GM12878 (cell line): ENCODE data around the gene USP51. TPM values are rescaled to one million over a fixed set of nuclear protein-coding genes. Genes with fewer than 3 reads are reported as not detected.

ENCODE experiments used
- ATAC-seq: fragments of 200-7000 bp; cut with Tn5 transposase; 3 replicates; pipeline ENCODE4 v1.9.1; 2020; ENCODE audit warnings: mild to moderate bottlenecking, moderate library complexity
- BruUV-seq: library from RNA; stranded (reverse); fragments of 400-500 nt; replicated peaks from 2 replicates; lab custom pipeline; 2021; lab: Mats Ljungman, UMichigan
- CTCF ChIA-PET: fragments of 300-600 bp; sonication (Branson Sonifier 250); formaldehyde crosslinking; extraction: SDS; loops from one replicate; lab custom pipeline; 2021; ENCODE audit warnings: inconsistent platforms; lab: Yijun Ruan, JAX
- POLR2A ChIA-PET: fragments of 350-600 bp; formaldehyde crosslinking; extraction: SDS; loops from one replicate; lab custom pipeline; 2021; ENCODE audit warnings: inconsistent platforms; lab: Charles Lee
- RAD21 ChIA-PET: fragments of 300-600 bp; sonication (Branson Sonifier 250); formaldehyde crosslinking; loops from one replicate; lab custom pipeline; 2023; ENCODE audit warnings: antibody characterized with exemption; ENCODE audit not compliant: unreplicated experiment; lab: Charles Lee
- SMC1A ChIA-PET: fragments of 300-600 bp; sonication (Branson Sonifier 250); formaldehyde crosslinking; loops from one replicate; lab custom pipeline; 2023; ENCODE audit not compliant: unreplicated experiment, uncharacterized antibody; lab: Charles Lee
- DNase-seq: peaks from one replicate; pipeline ENCODE4 v3.0.0-alpha.2; 2011; ENCODE audit warnings: low read depth, low spot score
- FAIRE-seq: peaks from 3 replicates; lab custom pipeline; 2011; peaks lifted over from hg19 to GRCh38; lab: Jason Lieb, UNC
- H2AFZ ChIP-seq: 2 replicates; pipeline ENCODE4 v1.6.0; 2011; ENCODE audit warnings: low read depth, low read length, control low read depth; ENCODE audit not compliant: control insufficient read depth
- H3K27ac ChIP-seq: 2 replicates; pipeline ENCODE4 v1.5.1; 2011; ENCODE audit warnings: control low read depth; ENCODE audit not compliant: control insufficient read depth, insufficient read depth
- H3K27me3 ChIP-seq, 2 experiments: replicated peaks in 1 of 2; 2 replicates each; pipeline versions ENCODE4 v1.6.0 to v1.6.1; 2011; ENCODE audit warnings: low read length in 1 of 2; ENCODE audit not compliant: control insufficient read depth in 2 of 2, insufficient read depth in 2 of 2
- H3K36me3 ChIP-seq, 2 experiments: 2 replicates each; pipeline ENCODE4 v1.5.1; 2011; ENCODE audit warnings: low read length in 1 of 2; ENCODE audit not compliant: control insufficient read depth in 2 of 2, insufficient read depth in 2 of 2
- H3K4me1 ChIP-seq: 2 replicates; pipeline ENCODE4 v1.6.1; 2011; ENCODE audit warnings: mild to moderate bottlenecking, low read length, moderate library complexity, mixed read lengths; ENCODE audit not compliant: control insufficient read depth, insufficient read depth
- H3K4me2 ChIP-seq: 2 replicates; pipeline ENCODE4 v1.6.0; 2011; ENCODE audit warnings: control low read depth; ENCODE audit not compliant: control insufficient read depth, insufficient read depth
- H3K4me3 ChIP-seq: fragments of 200-600 bp; sonication (generic); 2 replicates; pipeline ENCODE4 v1.5.1; 2016
- H3K79me2 ChIP-seq: 2 replicates; pipeline ENCODE4 v1.6.0; 2011; ENCODE audit warnings: low read length; ENCODE audit not compliant: control insufficient read depth, insufficient read depth
- H3K9ac ChIP-seq: 2 replicates; pipeline ENCODE4 v1.8.0; 2011; ENCODE audit warnings: low read length, control low read depth, mixed read lengths; ENCODE audit not compliant: control insufficient read depth, insufficient read depth
- H3K9me3 ChIP-seq: replicated peaks from 3 replicates; pipeline ENCODE4 v1.5.1; 2011; ENCODE audit warnings: mild to moderate bottlenecking, low read length; ENCODE audit not compliant: control insufficient read depth, insufficient read depth
- H4K20me1 ChIP-seq: 2 replicates; pipeline ENCODE4 v1.6.0; 2011; ENCODE audit not compliant: control insufficient read depth, insufficient read depth
- CHD4 ChIP-seq: fragments of 200-600 bp; sonication (generic); IDR thresholded peaks from 2 replicates; pipeline ENCODE4 v1.6.1; 2016; ENCODE audit warnings: mild to moderate bottlenecking
- ETV6 ChIP-seq, 2 experiments: fragments of 450-650 bp in 1 of 2; IDR thresholded peaks in 1 of 2; conservative IDR thresholded peaks in 1 of 2; 2 replicates each; pipeline ENCODE4 v1.6.1; 2014; ENCODE audit warnings: antibody characterized with exemption in 1 of 2, borderline replicate concordance in 1 of 2, low read depth in 1 of 2, mild to moderate bottlenecking in 1 of 2, moderate library complexity in 1 of 2
- WRNIP1 ChIP-seq: IDR thresholded peaks from 2 replicates; pipeline ENCODE4 v1.6.1; 2011; ENCODE audit warnings: low read depth, low read length, improper control_type of control experiment, borderline replicate concordance
- ZNF274 ChIP-seq: IDR thresholded peaks from one replicate; pipeline ENCODE4 v1.8.0; 2011; ENCODE audit not compliant: insufficient read length, insufficient read depth
- WGBS: methylation state at CpG from one replicate; pipeline ENCODE4 v1.1.6; 2016; ENCODE audit warnings: low lambda C conversion rate; ENCODE audit not compliant: insufficient replicate concordance, insufficient coverage; ENCODE audit errors: missing lambda C conversion rate; 5-methylcytosine and 5-hydroxymethylcytosine counted together
- in situ Hi-C: fragments of 300-500 bp; cut with MboI; formaldehyde crosslinking; loops from 9 replicates; pipeline ENCODE4 v1.14.3; 2018; ENCODE audit warnings: mixed read lengths
- intact Hi-C: fragments of 100-400 bp; cut with micrococcal nuclease; formaldehyde crosslinking; loops from one replicate; pipeline ENCODE4 v1.14.2; 2022; ENCODE audit not compliant: unreplicated experiment
- polyA plus RNA-seq, 11 experiments: library from polyadenylated mRNA; depleted of rRNA in 4 of 11; unstranded in 6 of 11; stranded (reverse) in 5 of 11; fragments of >200 nt; fragmentation: Nextera tagmentation in 4 of 11; fragmentation: Illumina TruSeq in 1 of 11; extraction: Ambion mirVana in 4 of 11; extraction: Trizol in 1 of 11; gene quantifications; 1 replicate in 1 of 11; 2 replicates in 10 of 11; pipeline versions ENCODE4 v1.2.1 to v1.2.3, GENCODE V29; 2011 to 2016; ENCODE audit warnings: inconsistent platforms in 2 of 11, missing spikeins in 2 of 11, low read depth in 1 of 11
- total RNA-seq, 4 experiments: library from RNA; depleted of rRNA in 3 of 4; stranded (reverse); fragments of >200 nt in 3 of 4; fragmentation: Illumina TruSeq in 1 of 4; extraction: Trizol in 1 of 4; gene quantifications; 2 replicates each; pipeline versions ENCODE4 v1.2.1 to v1.2.3, GENCODE V29; 2013 to 2021
- TF ChIP-seq, protein P1 (sequence below): IDR thresholded peaks from 2 replicates; pipeline ENCODE4 v1.6.1; 2012; ENCODE audit warnings: improper control_type of control experiment, low read depth, low read length; ENCODE audit not compliant: insufficient replicate concordance
- TF ChIP-seq, protein P2 (sequence below): IDR thresholded peaks from 2 replicates; pipeline ENCODE4 v1.6.1; 2011; ENCODE audit warnings: borderline replicate concordance, low read depth, mild to moderate bottlenecking, moderate library complexity, low read length; ENCODE audit not compliant: insufficient read depth, poor library complexity, severe bottlenecking
- TF ChIP-seq, protein P3 (sequence below): fragments of 450-650 bp; formaldehyde crosslinking; IDR thresholded peaks from 2 replicates; pipeline ENCODE4 v1.5.0; 2022; ENCODE audit warnings: mild to moderate bottlenecking, missing genetic modification characterization

USP51 gene
- total and polyA plus RNA-seq, 10 of the 15 experiments (the other 5 are each of a cell fraction or from before 2014, with no cell fraction given): 0.52 to 1.7 (median 1.2) TPM

DNA sequence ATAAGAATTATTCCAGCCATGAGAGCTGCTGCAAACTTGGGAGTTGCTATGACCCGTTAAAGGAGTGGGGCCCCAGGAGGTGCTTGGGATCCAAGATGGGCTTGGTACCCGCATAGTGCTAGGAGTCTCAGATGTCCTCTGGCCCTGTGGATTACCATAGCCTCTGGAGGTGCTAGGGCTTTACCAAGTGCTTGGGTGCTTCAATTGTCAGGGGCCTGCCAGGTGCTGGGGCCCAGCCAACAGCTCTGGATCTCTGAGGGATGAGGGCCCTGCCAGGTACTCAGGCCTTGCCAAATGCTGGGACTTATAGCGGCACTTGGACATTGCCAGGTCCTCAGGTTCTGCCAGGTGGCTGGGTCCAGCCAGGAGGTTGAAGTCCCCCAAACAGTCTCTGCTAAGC lies 32.0 kb upstream of the USP51 start:
- no peak for TF ChIP-seq ETV6 (conservative IDR thresholded peaks at IDR 0.05 in 1 of 2, IDR thresholded peaks at IDR 0.05 in 1 of 2; ENCODE audit: borderline replicate concordance in 1 of 2, low read depth in 1 of 2)
- TF ChIP-seq, protein P1, sequence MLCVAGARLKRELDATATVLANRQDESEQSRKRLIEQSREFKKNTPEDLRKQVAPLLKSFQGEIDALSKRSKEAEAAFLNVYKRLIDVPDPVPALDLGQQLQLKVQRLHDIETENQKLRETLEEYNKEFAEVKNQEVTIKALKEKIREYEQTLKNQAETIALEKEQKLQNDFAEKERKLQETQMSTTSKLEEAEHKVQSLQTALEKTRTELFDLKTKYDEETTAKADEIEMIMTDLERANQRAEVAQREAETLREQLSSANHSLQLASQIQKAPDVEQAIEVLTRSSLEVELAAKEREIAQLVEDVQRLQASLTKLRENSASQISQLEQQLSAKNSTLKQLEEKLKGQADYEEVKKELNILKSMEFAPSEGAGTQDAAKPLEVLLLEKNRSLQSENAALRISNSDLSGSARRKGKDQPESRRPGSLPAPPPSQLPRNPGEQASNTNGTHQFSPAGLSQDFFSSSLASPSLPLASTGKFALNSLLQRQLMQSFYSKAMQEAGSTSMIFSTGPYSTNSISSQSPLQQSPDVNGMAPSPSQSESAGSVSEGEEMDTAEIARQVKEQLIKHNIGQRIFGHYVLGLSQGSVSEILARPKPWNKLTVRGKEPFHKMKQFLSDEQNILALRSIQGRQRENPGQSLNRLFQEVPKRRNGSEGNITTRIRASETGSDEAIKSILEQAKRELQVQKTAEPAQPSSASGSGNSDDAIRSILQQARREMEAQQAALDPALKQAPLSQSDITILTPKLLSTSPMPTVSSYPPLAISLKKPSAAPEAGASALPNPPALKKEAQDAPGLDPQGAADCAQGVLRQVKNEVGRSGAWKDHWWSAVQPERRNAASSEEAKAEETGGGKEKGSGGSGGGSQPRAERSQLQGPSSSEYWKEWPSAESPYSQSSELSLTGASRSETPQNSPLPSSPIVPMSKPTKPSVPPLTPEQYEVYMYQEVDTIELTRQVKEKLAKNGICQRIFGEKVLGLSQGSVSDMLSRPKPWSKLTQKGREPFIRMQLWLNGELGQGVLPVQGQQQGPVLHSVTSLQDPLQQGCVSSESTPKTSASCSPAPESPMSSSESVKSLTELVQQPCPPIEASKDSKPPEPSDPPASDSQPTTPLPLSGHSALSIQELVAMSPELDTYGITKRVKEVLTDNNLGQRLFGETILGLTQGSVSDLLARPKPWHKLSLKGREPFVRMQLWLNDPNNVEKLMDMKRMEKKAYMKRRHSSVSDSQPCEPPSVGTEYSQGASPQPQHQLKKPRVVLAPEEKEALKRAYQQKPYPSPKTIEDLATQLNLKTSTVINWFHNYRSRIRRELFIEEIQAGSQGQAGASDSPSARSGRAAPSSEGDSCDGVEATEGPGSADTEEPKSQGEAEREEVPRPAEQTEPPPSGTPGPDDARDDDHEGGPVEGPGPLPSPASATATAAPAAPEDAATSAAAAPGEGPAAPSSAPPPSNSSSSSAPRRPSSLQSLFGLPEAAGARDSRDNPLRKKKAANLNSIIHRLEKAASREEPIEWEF: no peak
- TF ChIP-seq WRNIP1: no peak
- TF ChIP-seq, protein P2, sequence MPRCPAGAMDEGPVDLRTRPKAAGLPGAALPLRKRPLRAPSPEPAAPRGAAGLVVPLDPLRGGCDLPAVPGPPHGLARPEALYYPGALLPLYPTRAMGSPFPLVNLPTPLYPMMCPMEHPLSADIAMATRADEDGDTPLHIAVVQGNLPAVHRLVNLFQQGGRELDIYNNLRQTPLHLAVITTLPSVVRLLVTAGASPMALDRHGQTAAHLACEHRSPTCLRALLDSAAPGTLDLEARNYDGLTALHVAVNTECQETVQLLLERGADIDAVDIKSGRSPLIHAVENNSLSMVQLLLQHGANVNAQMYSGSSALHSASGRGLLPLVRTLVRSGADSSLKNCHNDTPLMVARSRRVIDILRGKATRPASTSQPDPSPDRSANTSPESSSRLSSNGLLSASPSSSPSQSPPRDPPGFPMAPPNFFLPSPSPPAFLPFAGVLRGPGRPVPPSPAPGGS: no peak
- TF ChIP-seq, protein P3, sequence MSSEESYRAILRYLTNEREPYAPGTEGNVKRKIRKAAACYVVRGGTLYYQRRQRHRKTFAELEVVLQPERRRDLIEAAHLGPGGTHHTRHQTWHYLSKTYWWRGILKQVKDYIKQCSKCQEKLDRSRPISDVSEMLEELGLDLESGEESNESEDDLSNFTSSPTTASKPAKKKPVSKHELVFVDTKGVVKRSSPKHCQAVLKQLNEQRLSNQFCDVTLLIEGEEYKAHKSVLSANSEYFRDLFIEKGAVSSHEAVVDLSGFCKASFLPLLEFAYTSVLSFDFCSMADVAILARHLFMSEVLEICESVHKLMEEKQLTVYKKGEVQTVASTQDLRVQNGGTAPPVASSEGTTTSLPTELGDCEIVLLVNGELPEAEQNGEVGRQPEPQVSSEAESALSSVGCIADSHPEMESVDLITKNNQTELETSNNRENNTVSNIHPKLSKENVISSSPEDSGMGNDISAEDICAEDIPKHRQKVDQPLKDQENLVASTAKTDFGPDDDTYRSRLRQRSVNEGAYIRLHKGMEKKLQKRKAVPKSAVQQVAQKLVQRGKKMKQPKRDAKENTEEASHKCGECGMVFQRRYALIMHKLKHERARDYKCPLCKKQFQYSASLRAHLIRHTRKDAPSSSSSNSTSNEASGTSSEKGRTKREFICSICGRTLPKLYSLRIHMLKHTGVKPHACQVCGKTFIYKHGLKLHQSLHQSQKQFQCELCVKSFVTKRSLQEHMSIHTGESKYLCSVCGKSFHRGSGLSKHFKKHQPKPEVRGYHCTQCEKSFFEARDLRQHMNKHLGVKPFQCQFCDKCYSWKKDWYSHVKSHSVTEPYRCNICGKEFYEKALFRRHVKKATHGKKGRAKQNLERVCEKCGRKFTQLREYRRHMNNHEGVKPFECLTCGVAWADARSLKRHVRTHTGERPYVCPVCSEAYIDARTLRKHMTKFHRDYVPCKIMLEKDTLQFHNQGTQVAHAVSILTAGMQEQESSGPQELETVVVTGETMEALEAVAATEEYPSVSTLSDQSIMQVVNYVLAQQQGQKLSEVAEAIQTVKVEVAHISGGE (CRISPR knock-in tag): no peak
- TF ChIP-seq CHD4: no peak
- no peak for TF ChIP-seq ZNF274
- TF ChIP-seq, all 136 proteins: peak for 0
- ChIA-PET CTCF (no interaction called here), POLR2A (no interaction called here), RAD21 (no interaction called here), SMC1A (no interaction called here)
- in situ Hi-C loops (no loop called here), intact Hi-C loops (no loop called here)
- DNase-seq (no peak), ATAC-seq (no peak), FAIRE-seq (no peak)
- H3K79me2 ChIP-seq: no peaks in the 10 kb centered on the region
- no peaks in the 10 kb centered on the region for H3K4me1 ChIP-seq
- H3K4me3 ChIP-seq: no peak overlapping the region
- no peaks in the 10 kb centered on the region for H4K20me1 ChIP-seq
- no peak overlapping the region for H3K27ac ChIP-seq
- no TSS peak for BruUV-seq
- H3K9me3 ChIP-seq: no peaks in the 10 kb centered on the region; the same call in 2 of the 3 replicates
- no peaks in the 10 kb centered on the region for H3K36me3 ChIP-seq
- no peak overlapping the region for H2AFZ ChIP-seq
- no peaks in the 10 kb centered on the region for H3K27me3 ChIP-seq
- WGBS: 57% methylated on average over 3 of the region's 3 CpGs
- H3K9ac ChIP-seq: no peak overlapping the region
- no peak overlapping the region for H3K4me2 ChIP-seq
